ENCODE data around the gene IRS4.

- no peak for TF ChIP-seq POLR2AphosphoS5 (IDR thresholded peaks at IDR 0.05)
- TF ChIP-seq POLR2A (IDR thresholded peaks at IDR 0.05; ENCODE audit: low read depth): no peak
- TF ChIP-seq EP300 (IDR thresholded peaks at IDR 0.05): no peak
- no peak for TF ChIP-seq CTCF (IDR thresholded peaks at IDR 0.05)
These were observed 31.5 kb downstream of the IRS4 start for GRCh38 chrX:108704839-108705238.
